Activated CD8-positive, alpha-beta memory T cell treated with anti-CD3 and anti-CD28 coated beads for 36 hours (primary cell): ENCODE results near the gene EFCAB6. TPM values are rescaled to one million over a fixed set of nuclear protein-coding genes. Genes with fewer than 3 reads are reported as not detected.

Experiments
- CTCF ChIA-PET: fragments of 350-600 bp; sonication (Branson Sonifier 250); formaldehyde crosslinking; loops from one replicate; lab custom pipeline; 2021; ENCODE audit warnings: antibody characterized with exemption; lab: Charles Lee
- POLR2A ChIA-PET: fragments of 350-600 bp; sonication (Branson Sonifier 250); formaldehyde crosslinking; loops from one replicate; lab custom pipeline; 2021; ENCODE audit warnings: antibody characterized with exemption; lab: Charles Lee
- total RNA-seq, 2 experiments: library from RNA; stranded (reverse); gene quantifications; one replicate each; pipeline ENCODE4 v1.2.3, GENCODE V29; 2021

The EFCAB6 gene
- total RNA-seq, 2 experiments from 2014 or later = 0.42 to 0.44 TPM

- ChIA-PET CTCF (no interaction called here), POLR2A (no interaction called here)
These were observed 183.9 kb downstream of the EFCAB6 start for GRCh38 chr22:43628250-43628649.

GRCh38 chr22:43627485-43628213 is 184.5 kb downstream of the EFCAB6 start:
- ChIA-PET CTCF (no interaction called here), POLR2A (no interaction called here)

- ChIA-PET POLR2A (no interaction called here), CTCF (no interaction called here)
These were observed 186.9 kb downstream of the EFCAB6 start for GRCh38 chr22:43625242-43625641.

DNA sequence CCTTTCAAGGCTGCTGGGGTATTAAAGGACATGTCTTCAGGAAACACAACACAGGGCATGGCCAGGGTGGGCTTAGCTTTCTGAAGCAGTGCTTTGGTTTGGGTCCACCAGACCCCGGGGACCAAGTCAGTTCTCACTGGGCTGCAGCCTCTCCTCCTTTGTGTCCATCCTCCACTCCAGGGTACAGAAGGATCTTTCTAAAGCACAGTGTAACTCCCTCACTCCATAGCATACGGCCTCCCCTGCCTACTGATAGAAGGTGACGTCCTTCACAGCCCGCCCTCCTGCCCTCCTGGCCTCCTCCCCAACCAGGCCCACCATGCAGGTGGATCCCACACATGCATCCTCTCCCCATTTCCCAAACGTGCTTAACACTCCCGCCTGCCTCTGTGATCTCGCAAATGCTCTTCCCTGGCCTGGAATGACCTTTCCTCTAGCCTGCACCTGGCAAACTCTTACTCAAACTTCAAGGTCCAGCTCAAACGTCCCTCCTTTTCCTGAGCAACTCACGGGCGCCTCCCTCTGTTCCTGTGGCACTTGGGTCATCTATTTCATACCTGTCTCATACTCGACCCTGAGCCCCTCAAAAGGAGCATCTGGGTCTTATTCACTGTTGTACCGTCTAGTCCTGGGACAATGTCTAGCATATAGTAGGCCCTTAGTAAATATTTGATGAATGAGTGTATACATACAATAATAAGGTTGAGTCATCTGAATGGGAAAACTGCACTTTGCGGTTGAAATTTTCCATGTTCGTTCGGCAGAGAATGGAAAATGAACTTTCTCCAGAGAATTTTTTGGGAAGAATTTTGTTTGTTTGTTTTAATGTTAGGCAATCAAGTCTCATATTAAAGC is 187.7 kb downstream of the EFCAB6 start:
- CTCF ChIA-PET = no interaction called here
- POLR2A ChIA-PET = no interaction called here

- ChIA-PET CTCF (no interaction called here), POLR2A (no interaction called here)
These were observed 189.2 kb downstream of the EFCAB6 start for GRCh38 chr22:43622886-43623285.

- CTCF ChIA-PET = no interaction called here
- POLR2A ChIA-PET = no interaction called here
These were observed 191.9 kb downstream of the EFCAB6 start for GRCh38 chr22:43620197-43620596.

DNA sequence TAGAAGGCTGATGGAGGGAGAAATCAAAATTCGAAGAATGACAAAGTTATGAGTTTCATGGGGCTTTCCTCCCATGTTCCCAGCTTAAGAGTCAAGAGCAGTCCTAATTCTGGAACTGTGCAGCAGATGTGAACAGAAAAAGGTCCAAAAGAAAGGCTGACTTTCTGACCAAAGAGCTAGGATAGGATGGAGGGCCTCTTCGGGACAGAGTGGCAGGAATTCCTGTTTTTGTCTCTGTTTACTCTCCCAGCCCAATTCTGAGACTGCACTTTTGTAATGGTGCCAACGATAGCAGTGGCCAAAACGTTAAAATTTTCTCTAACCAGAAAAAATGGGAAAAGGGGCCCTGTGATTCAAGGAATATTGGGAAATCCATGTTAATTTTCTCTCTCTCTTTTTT is 193.6 kb downstream of the EFCAB6 start:
- CTCF ChIA-PET = no interaction called here
- POLR2A ChIA-PET = no interaction called here

- POLR2A ChIA-PET = no interaction called here
These were observed 195.5 kb downstream of the EFCAB6 start for GRCh38 chr22:43616645-43617044.

DNA sequence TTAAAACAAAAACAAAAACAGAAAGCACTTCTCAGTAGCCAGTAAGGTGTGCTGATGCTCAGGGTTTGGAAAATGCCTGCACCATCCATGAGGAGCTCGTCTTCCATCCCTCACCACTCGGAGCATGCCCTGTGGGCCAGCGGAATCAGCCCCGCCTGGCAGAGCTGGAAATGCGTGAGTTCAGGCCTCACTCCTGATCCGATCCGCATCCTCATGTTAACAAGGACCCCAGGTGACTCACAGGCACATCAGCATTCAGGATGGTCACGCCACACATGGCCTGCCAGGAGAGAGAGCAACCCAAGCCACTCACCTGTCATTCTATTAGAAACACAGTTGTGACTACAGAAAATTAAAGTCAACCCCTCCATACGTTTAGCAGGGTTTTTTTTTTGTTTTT is 211.8 kb downstream of the EFCAB6 start:
- ChIA-PET CTCF (no interaction called here), POLR2A (no interaction called here)

More at GRCh38 chr22:43616645-43617044, 195.5 kb downstream of the EFCAB6 start:
- CTCF ChIA-PET = no interaction called here

- POLR2A ChIA-PET = no interaction called here
- CTCF ChIA-PET = no interaction called here
These were observed 219.6 kb downstream of the EFCAB6 start for GRCh38 chr22:43592476-43592875.

DNA sequence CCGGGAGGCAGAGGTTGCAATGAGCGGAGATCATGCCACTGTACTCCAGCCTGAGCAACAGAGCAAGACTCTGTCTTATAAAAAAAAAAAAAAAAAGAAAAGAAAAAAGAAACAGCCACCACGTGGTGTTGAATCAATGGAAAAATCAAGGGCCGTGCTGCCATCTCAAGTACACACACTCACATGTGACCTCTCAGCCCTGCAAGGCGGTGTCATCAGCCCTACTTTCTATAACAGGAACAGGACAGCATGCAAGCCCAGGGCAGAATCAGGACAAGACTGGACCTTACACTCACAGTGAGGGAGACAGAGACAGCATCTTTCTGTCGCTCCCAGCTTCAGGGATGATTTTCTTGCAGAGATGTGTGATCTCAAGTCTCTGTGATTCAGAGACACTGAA is 220.7 kb downstream of the EFCAB6 start:
- POLR2A ChIA-PET = no interaction called here
- CTCF ChIA-PET = no interaction called here

DNA sequence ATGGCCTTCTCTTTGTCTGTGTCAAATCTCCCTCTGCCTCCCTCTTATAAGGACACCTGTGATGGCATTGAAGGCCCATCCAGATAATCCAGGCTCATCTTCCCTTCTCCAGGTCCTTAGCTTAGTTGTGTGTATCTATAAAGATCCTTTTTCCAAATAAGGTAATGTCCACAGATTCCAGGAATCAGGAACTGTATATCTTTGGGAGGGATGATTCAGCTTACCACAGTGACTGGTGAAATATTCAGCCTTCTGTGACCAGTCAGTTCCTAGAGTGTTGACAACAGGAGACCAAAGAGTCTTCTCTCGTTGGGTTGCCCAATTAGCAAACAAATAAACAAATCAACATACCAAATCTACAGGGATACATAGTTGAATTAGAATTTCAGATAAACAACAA is 224.5 kb downstream of the EFCAB6 start:
- CTCF ChIA-PET = no interaction called here
- POLR2A ChIA-PET = no interaction called here

DNA sequence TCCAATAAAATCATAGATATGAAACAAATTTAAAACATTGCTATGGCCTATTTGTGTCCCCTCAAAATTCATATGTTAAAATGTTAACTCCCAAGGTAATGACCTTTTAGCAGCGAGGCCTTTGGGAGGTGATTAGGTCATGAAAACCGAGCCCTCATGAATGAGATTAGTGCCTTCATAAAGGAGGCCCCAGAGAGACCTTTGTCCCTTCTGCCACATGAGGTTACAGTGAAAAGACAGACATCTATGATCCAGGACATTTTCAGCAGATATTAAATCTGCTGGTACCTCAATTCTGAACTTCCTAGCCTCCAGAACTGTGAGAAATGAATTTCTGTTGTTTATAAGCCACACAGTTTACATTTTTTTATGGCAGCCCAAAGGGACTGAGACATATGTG is 228.6 kb downstream of the EFCAB6 start:
- POLR2A ChIA-PET = no interaction called here

DNA sequence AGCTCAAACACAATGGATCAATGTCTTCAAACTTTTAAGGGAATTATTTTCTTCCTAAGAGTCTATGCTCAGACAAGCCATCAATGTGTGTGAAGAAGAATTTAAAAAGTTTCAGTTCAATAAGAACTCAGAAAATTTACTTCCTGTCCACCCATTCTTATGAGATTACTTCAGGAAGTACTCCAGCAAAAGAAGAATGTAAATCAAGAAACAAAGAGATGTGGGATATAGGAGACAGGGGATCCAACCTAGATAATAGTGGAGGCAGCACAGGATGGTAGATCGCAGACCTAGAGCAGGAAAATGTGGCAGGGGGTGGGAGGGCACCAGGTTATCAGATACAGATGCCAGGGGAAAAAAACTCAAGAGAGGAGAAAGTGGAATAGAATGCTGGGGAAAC is 229.7 kb downstream of the EFCAB6 start:
- ChIA-PET CTCF (no interaction called here), POLR2A (no interaction called here)

More for the DNA sequence above, 228.6 kb downstream of the EFCAB6 start:
- CTCF ChIA-PET = no interaction called here

- POLR2A ChIA-PET = no interaction called here
These were observed 231.8 kb downstream of the EFCAB6 start for GRCh38 chr22:43580271-43580750.

DNA sequence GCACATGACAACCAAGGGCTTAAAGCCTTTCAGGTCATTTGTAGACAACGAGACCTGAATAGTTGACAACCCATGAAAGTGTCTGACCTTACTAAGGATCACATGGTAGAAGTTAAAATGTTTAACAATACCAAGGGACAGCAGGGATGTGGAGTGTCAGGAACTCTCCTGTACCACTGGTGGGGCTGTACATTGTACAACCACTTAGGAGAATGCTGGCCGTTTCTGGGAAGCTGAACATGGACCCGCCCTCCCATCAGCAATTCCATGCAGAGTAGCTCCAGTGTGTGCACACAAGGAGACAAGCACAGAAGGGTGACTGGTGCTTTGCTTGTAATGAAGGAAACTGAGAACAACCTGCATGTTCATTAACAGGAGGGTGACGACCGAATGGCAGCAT is 237.4 kb downstream of the EFCAB6 start:
- ChIA-PET CTCF (no interaction called here), POLR2A (no interaction called here)

More at GRCh38 chr22:43580271-43580750, 231.8 kb downstream of the EFCAB6 start:
- CTCF ChIA-PET = no interaction called here

DNA sequence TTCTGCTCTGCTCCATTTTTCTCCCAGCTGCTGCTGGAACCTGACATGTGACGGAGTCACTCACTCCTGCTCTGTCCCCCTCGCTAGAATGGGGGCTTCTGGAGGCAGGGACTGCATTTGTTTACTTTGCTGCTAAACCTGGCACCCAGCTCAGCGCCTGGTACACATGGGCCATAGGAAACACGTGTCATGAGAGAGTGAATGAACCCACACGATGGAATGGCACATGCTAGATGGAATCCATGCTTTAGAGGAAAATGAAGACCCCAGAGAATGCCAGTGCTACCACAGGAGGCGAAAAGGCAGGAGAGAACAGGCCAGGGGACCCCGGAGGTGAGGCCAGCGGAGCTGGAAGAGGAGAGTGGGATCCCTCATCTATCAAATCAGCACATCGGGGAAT is 239.4 kb downstream of the EFCAB6 start:
- ChIA-PET CTCF (no interaction called here), POLR2A (no interaction called here)

- ChIA-PET CTCF (no interaction called here), POLR2A (no interaction called here)
These were observed 240.9 kb downstream of the EFCAB6 start for GRCh38 chr22:43571181-43571580.

GRCh38 chr22:43570531-43571165 is 241.5 kb downstream of the EFCAB6 start:
- CTCF ChIA-PET = no interaction called here
- POLR2A ChIA-PET = no interaction called here

GRCh38 chr22:43569111-43569510 is 243.0 kb downstream of the EFCAB6 start:
- ChIA-PET CTCF (no interaction called here), POLR2A (no interaction called here)
